ENCODE measurements around the gene BBOX1.

- TF ChIP-seq, protein P1, sequence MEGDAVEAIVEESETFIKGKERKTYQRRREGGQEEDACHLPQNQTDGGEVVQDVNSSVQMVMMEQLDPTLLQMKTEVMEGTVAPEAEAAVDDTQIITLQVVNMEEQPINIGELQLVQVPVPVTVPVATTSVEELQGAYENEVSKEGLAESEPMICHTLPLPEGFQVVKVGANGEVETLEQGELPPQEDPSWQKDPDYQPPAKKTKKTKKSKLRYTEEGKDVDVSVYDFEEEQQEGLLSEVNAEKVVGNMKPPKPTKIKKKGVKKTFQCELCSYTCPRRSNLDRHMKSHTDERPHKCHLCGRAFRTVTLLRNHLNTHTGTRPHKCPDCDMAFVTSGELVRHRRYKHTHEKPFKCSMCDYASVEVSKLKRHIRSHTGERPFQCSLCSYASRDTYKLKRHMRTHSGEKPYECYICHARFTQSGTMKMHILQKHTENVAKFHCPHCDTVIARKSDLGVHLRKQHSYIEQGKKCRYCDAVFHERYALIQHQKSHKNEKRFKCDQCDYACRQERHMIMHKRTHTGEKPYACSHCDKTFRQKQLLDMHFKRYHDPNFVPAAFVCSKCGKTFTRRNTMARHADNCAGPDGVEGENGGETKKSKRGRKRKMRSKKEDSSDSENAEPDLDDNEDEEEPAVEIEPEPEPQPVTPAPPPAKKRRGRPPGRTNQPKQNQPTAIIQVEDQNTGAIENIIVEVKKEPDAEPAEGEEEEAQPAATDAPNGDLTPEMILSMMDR (conservative IDR thresholded peaks at IDR 0.05 in 1 of 2, IDR thresholded peaks at IDR 0.05 in 1 of 2; ENCODE audit: low read depth in 1 of 2, low read length in 2 of 2): no peak
- TF ChIP-seq EZH2 (IDR thresholded peaks at IDR 0.05; ENCODE audit: low read length, missing control alignments): no peak
Observed at GRCh38 chr11:27094120-27094519, 53.5 kb downstream of the BBOX1 start.
